HEK293 (cell line): ENCODE measurements around the gene BFSP2.

Experiments
- PATZ1 ChIP-seq: fragments of 450-650 bp; formaldehyde crosslinking; IDR thresholded peaks from 2 replicates; pipeline ENCODE4 v1.5.1; 2016; ENCODE audit warnings: missing biosample characterization, missing genetic modification characterization
- REST ChIP-seq: fragments of 450-650 bp; formaldehyde crosslinking; IDR thresholded peaks from 2 replicates; pipeline ENCODE4 v1.5.1; 2016; ENCODE audit warnings: missing biosample characterization, missing genetic modification characterization
- WT1 ChIP-seq: fragments of 450-650 bp; formaldehyde crosslinking; IDR thresholded peaks from 2 replicates; pipeline ENCODE4 v1.5.1; 2016; ENCODE audit warnings: missing biosample characterization, missing genetic modification characterization
- YY1 ChIP-seq: fragments of 450-650 bp; formaldehyde crosslinking; IDR thresholded peaks from 2 replicates; pipeline ENCODE4 v1.5.1; 2018; ENCODE audit warnings: missing biosample characterization, missing genetic modification characterization
- ZNF121 ChIP-seq: fragments of 450-650 bp; formaldehyde crosslinking; IDR thresholded peaks from 2 replicates; pipeline ENCODE4 v1.5.1; 2016; ENCODE audit warnings: missing biosample characterization, missing genetic modification characterization
- ZNF140 ChIP-seq: fragments of 450-650 bp; formaldehyde crosslinking; IDR thresholded peaks from 2 replicates; pipeline ENCODE4 v1.5.1; 2016; ENCODE audit warnings: missing biosample characterization, missing genetic modification characterization
- ZNF266 ChIP-seq: fragments of 450-650 bp; formaldehyde crosslinking; IDR thresholded peaks from 2 replicates; pipeline ENCODE4 v1.5.1; 2016; ENCODE audit warnings: missing biosample characterization, missing genetic modification characterization, low read depth
- ZNF561 ChIP-seq: fragments of 450-650 bp; IDR thresholded peaks from 2 replicates; pipeline ENCODE4 v1.5.1; 2018; ENCODE audit warnings: missing biosample characterization, missing genetic modification characterization, borderline replicate concordance
- ZNF621 ChIP-seq: fragments of 450-650 bp; formaldehyde crosslinking; IDR thresholded peaks from 2 replicates; pipeline ENCODE4 v1.5.1; 2017; ENCODE audit warnings: missing biosample characterization, missing genetic modification characterization
- ZNF624 ChIP-seq: fragments of 450-650 bp; formaldehyde crosslinking; IDR thresholded peaks from 2 replicates; pipeline ENCODE4 v1.5.1; 2017; ENCODE audit warnings: missing biosample characterization, missing genetic modification characterization
- ZNF76 ChIP-seq: fragments of 450-650 bp; formaldehyde crosslinking; IDR thresholded peaks from 2 replicates; pipeline ENCODE4; 2016; ENCODE audit warnings: low read depth, missing biosample characterization, missing genetic modification characterization, borderline replicate concordance
- ZNF830 ChIP-seq: fragments of 450-650 bp; IDR thresholded peaks from 2 replicates; pipeline ENCODE4 v1.5.0; 2018; ENCODE audit warnings: missing biosample characterization, missing genetic modification characterization, low read depth, mild to moderate bottlenecking, moderate library complexity
- TF ChIP-seq, protein P1 (sequence below): fragments of 450-650 bp; formaldehyde crosslinking; IDR thresholded peaks from 2 replicates; pipeline ENCODE4 v1.5.1; 2016; ENCODE audit warnings: missing biosample characterization, missing genetic modification characterization
- TF ChIP-seq, protein P2 (sequence below): fragments of 450-650 bp; formaldehyde crosslinking; IDR thresholded peaks from 2 replicates; pipeline ENCODE4 v1.5.1; 2016; ENCODE audit warnings: missing biosample characterization, missing genetic modification characterization

- TF ChIP-seq, protein P1, sequence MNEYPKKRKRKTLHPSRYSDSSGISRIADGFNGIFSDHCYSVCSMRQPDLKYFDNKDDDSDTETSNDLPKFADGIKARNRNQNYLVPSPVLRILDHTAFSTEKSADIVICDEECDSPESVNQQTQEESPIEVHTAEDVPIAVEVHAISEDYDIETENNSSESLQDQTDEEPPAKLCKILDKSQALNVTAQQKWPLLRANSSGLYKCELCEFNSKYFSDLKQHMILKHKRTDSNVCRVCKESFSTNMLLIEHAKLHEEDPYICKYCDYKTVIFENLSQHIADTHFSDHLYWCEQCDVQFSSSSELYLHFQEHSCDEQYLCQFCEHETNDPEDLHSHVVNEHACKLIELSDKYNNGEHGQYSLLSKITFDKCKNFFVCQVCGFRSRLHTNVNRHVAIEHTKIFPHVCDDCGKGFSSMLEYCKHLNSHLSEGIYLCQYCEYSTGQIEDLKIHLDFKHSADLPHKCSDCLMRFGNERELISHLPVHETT (tag by site-specific recombination) = no peak
- TF ChIP-seq ZNF140 (tag by site-specific recombination) (no peak), REST (no peak), ZNF76 (tag by site-specific recombination) (no peak), ZNF624 (no peak), ZNF621 (no peak), ZNF561 (no peak), WT1 (no peak), ZNF830 (tag by site-specific recombination) (no peak), ZNF121 (tag by site-specific recombination) (no peak), PATZ1 (no peak), ZNF266 (no peak), YY1 (tag by site-specific recombination) (no peak)
- TF ChIP-seq, protein P2, sequence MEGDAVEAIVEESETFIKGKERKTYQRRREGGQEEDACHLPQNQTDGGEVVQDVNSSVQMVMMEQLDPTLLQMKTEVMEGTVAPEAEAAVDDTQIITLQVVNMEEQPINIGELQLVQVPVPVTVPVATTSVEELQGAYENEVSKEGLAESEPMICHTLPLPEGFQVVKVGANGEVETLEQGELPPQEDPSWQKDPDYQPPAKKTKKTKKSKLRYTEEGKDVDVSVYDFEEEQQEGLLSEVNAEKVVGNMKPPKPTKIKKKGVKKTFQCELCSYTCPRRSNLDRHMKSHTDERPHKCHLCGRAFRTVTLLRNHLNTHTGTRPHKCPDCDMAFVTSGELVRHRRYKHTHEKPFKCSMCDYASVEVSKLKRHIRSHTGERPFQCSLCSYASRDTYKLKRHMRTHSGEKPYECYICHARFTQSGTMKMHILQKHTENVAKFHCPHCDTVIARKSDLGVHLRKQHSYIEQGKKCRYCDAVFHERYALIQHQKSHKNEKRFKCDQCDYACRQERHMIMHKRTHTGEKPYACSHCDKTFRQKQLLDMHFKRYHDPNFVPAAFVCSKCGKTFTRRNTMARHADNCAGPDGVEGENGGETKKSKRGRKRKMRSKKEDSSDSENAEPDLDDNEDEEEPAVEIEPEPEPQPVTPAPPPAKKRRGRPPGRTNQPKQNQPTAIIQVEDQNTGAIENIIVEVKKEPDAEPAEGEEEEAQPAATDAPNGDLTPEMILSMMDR = no peak
Observed at GRCh38 chr3:133394561-133395311, 5.1 kb upstream of the BFSP2 start.
